HG03432 (cell line): Measurements from ENCODE around the gene SLC37A4.
A peak's percentile ranks its signal among the peaks of the same experiment; 100 is the strongest.
"Not testable (repeated sequence)": the region's sequence is repeated elsewhere in the genome, so short reads cannot be mapped to it uniquely, and the experiment has no call there.

Experiments used
- ATAC-seq: cut with Tn5 transposase; IDR thresholded peaks from one replicate; pipeline ENCODE4 v1.9.1; 2021; ENCODE audit warnings: mild to moderate bottlenecking, moderate library complexity; ENCODE audit not compliant: unreplicated experiment

The SLC37A4 gene

DNA sequence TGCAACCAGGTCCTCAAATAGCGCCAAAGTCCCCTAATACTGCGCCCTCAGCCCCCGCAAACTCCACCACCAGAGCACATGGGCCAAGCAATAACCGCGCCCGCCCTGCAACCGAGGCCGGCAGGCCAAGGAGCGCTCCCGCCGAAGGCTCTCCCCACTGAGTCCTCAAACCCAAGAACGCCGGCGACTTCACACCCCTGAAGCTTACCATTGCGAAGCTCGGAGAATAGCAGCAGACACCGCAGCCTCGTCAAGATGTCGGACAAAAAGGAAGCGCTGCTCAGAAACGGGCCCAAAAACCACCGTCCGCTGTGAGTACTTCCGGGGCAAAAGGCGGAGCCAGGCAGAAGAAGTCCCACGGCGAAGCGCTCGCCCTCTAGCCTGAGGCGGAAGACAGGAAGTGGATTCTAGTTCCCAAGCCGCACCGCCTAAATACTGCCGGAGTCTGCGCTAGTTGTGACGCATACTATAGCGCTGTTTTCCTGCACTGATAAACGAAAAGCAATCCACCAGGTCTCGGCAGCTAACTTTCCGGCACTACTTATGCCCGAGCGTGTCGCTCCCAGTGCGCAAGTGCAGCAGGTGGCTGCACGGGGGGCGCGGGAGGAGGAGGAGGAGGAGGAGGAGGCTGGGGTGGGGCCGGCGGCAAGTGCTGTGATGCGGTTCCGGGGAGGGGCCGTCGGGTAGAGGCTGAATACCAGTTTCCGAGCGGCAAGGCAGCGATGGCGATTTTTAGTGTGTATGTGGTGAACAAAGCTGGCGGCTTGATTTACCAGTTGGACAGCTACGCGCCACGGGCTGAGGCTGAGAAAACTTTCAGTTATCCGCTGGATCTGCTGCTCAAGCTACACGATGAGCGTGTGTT, 12.4 kb downstream of the SLC37A4 start, which contains the start of the genes RPS25 and TRAPPC4:
TSS of gene RPS25 (minus strand) at position 270 of the 865 bp plus-strand sequence. CDS start at position 211, 59 bp downstream.
TSS of gene TRAPPC4 (plus strand) at position 693 of the 865 bp plus-strand sequence. CDS start at position 723, 30 bp downstream.
- peak; percentile 89 for ATAC-seq

DNA sequence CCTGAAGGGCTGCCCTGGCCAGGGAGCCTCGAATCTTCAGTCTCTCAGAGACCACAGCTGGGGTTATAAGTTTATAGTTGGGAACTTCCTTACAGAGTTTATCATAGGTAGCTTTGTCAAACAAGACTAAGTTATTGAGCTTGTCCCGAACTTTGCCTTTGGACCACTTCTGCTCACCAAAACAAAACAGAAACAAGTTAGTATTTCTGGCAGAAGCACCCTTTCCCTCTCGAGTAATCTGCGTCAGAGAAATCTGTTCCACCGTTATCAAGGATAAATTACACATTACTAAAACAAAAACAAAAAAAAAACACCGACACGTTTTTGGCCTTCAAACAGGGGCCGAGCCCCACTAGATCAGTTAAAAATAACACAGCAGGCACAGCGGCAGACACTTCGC, 13.3 kb downstream of the SLC37A4 start:
- ATAC-seq: not testable (repeated sequence)

DNA sequence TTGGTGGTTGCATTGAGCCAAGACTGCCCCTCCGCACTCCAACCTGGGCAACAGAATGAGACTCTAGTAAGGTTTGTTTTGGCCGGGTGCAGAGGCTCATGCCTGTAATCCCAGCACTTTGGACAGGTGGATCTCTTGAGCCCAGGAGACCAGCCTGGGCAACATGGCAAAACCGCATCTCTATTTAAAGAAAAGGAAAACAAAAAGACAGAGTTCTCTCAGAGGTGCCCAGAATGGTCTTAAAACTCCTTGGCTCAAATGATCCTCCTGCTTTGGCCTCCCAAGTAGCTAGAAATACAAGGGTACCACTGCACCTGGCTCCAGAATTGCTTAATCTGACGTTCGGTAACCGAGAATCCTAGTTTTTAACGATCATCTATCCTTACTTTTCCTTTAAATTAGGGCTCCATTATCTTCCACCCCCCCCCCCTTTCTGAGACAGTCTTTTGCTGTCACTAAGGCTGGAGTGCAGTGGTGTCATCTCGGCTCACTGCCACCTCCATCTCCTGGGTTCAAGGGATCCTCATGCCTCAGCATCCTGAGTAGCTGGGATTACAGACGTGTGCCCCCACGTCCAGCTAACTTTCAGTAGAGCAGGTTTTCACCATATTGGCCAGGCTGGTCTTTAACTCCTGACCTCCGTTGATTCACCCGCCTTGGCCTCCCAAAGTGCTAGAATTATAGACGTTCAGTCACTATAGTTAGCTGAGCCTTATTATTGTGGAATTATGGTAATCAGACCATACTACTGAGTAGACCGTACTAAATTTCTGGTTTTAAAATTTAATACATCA, 14.3 kb downstream of the SLC37A4 start:
- no peak for ATAC-seq

DNA sequence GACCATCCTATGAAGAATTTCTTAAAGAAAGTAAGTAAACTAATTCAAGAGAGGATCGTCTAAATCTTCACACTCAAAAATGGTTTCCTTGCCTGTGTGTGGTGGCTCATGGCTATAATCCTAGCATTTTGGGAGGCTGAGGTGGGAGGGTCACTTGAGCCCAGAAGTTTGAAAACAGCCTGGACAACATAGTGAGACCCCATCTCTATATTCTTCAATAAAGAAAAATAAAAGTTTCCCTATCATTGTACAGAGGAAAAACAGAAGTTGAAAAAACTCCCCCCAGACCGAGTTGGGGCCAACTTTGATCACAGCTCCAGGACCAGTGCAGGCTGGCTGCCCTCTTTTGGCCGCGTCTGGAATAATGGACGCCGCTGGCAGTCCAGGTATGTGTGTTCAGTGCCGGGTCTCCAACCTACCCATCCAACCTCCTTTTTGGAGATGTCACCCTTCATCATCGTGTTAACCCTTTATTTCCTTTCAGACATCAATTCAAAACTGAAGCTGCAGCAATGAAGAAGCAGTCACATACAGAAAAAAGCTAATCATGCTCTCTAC, 15.5 kb downstream of the SLC37A4 start:
- ATAC-seq: no peak

DNA sequence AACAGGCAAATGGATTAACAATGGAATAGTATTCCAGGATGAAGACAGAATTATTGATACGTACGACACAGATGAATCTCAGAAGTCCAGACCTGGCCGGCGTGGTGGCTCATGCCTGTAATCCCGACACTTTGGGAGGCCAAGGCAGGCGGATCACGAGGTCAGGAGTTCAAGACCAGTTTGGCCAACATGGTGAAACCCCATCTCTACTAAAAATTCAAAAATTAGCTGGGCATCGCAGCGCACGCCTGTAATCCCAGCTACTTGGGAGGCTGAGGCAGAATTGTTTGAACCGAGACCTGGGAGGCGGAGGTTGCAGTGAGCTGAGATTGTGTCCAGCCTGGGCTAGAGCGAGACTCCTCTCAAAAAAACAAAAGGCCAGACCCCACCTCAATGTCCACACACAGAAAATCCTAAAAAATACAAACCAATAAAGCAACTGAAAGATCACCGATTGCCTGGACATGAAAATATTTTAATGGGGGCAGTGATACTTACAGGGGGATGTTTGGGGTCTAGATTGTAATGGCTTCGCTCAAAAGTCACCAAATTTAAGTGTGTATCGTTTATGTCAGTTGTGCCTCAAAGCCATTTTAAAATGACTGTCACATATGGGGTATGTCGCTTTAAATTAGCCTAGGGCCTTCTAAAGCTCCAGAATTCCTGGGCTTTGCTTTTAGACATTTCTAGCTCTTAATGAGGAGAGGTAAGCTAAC, 16.3 kb downstream of the SLC37A4 start:
- ATAC-seq: no peak

DNA sequence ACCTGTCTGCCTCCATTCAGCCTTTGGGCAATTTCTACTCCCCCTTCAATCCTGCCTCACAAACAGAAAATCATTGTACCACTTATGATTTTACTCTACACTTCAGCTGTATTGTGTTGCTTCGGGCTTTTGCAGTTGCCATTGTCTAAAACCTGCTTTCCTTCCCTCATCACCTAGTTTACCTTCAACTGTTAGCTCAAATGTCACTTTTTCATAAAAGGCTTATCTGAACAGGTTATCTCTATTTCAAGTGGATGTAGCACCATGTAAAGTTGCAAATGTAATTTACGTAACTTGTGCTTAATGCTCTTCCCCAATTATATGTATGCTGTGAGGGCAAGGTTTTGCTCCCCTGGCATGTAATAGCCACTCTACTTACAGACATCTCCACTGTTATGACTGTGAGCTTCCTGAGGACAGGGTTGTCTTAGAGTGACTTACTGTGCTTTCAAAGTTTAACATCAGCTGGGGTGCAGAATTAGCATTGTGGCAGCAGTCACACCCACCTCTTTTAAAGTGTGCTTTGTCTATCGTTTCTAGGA, 18.0 kb downstream of the SLC37A4 start:
- no peak for ATAC-seq

DNA sequence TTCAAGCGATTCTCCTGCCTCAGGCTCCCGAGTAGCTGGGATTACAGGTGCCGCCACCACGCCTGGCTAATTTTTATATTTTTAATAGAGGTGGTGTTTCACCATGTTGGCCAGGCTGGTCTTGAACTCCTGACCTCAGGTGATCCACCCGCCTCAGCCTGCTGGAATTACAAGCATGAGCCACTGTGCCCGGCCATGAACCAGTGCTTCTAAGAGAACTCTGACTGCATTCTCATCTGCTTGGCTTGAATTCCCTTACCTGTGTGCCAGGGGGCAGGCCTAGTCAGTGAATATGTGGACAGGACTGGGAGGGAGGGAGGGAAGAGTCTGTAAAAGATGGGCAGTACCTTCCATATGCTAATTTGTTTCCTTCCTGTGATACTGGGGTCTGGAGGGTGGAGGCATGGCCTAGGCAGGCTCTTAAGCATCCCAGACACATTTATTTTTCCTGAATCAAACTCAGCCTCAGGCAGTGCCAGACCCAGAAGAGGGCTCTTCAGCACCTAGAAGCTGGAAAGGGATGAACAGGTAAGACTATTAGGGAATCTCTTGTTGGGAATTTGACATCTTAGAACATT, 19.1 kb downstream of the SLC37A4 start:
- no peak for ATAC-seq

DNA sequence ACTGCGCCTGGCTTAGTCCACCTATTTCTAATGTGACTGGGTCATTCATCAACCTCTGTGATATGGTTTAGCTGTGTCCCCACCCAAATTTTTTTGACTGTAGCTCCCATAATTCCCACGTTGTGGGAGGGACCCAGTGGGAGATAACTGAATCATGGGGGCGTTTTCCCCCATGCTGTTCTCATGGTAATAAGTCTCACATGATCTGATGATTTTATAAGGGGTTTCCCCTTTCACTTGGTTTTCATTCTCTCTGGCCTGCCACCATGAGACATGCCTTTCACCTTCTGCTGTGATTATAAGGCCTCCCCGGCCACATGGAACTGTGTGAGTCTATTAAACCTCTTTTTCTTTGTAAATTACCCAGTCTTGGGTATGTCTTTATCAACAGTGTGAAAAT, 24.0 kb downstream of the SLC37A4 start:
- no peak for ATAC-seq

DNA sequence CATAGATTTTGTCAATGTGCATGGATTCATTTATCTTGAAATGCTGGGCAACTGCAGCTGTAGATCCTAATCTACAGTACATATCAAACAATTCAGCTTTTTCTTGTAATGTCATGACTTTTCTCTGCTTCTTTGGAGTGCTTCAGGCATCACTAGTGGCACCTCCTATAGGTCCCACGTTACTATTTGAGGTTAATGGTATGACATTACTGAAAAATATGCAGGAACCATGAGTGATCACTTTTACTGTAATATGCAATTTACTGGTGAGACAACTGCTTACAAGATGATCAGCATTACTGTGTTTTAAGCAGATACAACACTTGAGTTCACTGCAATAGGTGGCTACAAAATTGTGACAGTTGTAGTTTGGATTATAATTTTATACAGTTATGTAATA, 29.8 kb downstream of the SLC37A4 start:
- ATAC-seq: no peak

DNA sequence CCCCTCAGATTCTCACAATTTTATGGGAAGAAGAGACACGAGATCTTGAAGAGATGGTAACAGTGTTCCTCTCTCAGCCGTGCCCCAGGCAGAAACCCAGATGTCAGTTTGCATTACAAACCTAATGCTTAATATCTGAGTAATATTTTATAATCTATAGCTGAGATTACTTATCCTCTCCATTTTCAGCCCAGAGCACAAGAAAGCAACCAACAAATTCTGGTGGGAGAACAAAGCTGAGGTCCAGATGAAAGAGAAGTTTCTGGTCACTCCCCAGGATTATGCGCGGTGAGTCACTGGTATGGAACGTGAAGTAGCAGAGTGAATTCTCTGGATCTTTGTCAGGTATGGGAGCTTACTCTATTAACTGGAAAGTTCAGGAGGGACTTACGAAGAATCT, 31.9 kb downstream of the SLC37A4 start:
- ATAC-seq: no peak

DNA sequence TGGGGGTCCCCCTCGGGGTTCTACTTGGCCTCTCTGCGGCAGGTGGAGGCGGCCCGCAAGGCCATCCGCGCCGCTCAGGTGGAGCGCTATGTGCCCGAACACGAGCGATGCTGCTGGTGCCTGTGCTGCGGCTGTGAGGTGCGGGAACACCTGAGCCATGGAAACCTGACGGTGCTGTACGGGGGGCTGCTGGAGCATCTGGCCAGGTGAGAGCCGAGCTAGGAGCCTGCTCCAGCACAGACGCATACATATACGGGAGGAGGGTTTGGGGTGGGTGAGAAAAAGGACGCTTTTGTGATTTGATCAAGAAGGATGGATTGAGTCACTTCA, 32.3 kb downstream of the SLC37A4 start:
- no peak for ATAC-seq

DNA sequence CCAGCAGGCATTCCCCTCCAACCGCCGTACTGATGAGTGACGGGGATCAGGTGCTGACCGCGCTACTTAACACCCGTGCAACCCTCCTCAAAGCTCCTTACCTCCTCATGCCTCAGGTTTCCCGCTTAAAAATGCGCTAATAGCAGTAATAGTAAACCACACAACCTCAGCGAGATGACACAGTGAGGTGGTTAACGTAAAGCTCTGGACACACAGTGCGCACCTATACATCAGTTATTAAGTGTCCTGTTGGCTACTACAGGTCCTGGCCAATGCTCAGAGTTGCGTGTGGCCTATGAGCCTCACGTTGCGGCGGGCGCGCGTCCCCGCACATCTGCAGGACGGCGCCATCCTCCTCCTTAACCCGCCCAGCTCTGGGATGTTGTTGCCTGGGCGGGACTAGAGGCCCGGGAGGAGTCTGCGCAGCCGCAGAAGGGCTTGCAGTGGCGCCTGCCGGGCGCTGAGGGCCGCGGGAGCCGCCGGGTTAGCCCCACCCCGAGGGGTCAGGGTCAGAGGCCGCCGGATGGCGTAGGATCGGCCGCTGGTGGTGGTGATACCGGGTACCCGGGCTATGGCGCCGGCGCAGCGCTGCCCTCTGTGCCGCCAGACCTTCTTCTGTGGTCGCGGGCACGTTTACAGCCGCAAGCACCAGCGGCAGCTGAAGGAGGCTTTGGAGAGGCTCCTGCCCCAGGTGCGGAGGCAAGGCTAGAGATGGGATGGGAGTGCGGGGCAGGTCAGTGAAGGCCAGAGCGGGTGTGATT, 32.9 kb downstream of the SLC37A4 start, which contains the start of gene CENATAC:
TSS of gene CENATAC (plus strand) at position 512 of the 761 bp plus-strand sequence. CDS start at position 572, 60 bp downstream.
- peak; percentile 92 for ATAC-seq

DNA sequence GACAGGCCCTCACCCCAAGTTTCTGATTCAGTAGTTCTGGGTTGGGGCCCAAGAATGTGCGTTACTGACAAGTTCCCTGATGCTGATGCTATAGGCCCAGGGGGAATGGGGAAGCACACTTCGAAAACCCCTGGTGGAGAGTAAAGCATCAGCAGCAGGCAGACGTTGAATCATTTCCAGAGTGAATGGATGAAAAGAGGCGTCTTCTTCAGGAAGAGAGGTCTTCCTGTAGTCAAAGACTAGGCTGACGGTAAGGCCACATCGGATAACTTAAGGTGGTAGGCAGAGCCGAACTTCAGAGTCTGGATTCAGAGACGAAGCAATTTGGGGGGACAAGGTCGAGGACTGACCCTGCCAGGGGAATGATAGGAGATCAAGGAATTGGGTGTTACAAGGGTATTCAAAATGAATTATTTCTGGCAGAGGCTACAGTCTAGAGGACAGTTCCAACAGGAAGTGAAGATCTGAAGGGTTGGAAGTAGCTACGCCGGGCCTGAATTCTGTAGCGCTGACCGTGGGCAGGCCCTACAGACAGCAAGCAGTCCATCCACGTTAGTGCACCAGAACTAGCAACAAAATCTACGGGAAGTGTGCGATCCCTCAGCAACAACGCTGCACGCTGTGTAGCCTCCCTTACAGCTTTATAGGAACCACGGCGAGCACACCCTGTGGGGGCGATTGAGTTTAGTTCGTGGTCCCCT, 33.6 kb downstream of the SLC37A4 start:
- peak; percentile 19 for ATAC-seq

DNA sequence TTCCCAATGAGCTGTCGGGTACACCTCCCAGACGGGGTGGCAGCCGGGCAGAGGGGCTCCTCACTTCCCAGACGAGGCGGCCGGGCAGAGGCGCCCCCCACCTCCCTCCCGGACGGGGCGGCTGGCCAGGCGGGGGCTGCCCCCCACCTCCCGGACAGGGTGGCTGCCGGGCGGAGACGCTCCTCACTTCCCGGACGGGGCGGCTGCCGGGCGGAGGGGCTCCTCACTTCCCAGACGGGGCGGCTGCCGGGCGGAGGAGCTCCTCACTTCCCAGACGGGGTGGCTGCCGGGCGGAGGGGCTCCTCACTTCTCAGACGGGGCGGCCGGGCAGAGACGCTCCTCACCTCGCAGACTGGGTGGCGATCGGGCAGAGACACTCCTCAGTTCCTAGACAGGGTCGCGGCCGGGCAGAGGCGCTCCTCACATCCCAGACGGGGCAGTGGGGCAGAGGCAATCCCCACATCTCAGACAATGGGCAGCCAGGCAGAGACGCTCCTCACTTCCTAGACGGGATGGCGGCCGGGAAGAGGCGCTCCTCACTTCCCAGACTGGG, 39.1 kb downstream of the SLC37A4 start:
- not testable (repeated sequence) for ATAC-seq

DNA sequence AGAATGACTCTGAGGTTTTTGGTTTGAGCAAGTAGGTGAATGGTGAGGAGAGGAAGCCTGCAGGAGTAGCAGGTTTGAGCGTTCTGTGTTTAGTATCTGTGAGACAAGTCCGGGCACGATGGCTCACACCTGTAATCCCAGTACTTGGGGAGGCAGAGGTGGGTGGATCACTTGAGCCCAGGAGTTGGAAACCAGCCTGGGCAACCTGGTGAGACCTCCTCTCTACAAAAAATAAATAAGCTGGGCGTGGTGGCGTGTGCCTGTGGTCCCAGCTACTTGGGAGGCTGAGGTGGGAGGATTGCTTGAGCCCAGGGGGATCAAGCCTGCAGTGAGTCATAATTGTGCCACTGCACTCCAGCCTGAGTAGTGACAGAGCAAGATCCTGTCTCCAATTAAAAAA, 42.4 kb downstream of the SLC37A4 start:
- ATAC-seq: no peak

DNA sequence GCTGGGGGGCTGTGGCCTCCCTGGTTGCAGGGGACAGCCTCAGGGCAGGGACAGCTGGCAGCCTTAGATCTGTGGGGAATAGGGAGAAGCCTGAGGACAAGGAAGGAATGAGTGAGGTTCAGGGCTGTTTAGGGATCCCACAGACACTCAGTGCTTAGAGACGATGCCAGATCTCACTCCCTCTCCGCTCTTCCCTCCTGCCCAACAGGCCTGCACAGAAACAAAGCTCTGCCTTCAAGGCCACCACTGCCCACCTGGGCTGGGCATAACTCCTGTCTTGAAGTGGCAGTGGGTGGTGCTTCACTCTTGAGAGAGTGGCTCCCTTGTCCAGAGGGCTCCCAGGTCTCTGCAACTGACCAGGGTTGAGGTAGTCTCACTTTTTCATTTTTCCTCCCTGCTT, 45.9 kb downstream of the SLC37A4 start:
- no peak for ATAC-seq

DNA sequence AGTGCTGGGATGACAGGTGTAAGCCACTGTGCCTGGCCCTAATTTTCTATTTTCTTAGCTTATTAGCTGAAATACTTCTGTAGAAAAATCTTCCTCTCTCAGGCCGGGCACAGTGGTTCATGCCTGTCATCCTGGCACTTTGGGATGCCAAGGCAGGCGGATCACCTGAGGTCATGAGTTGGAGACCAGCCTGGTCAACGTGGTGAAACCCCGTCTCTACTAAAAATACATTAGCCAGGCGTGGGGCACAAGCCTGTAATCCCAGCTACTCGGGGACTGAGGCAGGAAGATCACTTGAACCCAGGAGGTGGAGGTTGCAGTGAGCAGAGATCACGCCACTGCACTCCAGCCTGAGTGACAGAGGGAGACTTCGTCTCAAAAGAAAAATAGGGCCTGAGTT, 46.3 kb downstream of the SLC37A4 start:
- ATAC-seq: not testable (repeated sequence)

DNA sequence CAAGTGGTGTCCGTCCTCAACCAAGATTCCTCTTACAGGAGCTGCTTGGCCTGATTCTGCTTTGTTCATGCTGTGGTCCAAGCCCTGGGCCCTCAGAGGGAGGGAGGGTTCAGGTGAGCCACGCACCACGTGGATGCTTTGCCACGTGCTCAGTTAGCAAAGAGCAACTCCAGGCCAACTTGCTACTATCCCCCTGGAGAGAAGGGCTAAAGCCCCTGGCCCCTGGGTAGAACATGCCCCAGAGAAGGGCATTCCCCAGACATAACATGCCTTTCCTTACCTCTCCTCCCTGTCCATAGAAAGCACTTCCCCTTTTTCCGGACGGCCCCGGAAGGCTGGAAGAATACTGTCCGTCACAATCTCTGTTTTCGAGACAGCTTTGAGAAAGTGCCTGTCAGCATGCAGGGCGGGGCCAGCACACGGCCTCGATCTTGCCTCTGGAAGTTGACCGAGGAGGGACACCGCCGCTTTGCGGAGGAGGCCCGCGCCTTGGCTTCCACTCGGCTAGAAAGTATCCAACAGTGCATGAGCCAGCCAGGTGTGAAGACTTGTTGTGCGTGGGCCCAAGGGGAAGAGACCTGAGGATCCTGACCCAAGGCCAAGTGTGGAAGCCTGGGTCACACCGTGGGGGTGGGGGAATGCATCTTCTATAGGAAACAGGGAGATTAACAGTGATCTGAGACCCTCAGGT, 50.3 kb downstream of the SLC37A4 start:
- no peak for ATAC-seq
